ENCODE data around the gene ACTG2.
"Not testable (repeated sequence)": the region's sequence is repeated elsewhere in the genome, so short reads cannot be mapped to it uniquely, and the experiment has no call there.

ACTG2 gene

GRCh38 chr2:73893764-73894474, 1.1 kb downstream of the ACTG2 start:
- no peak for DNase-seq (ENCODE audit: low read depth)

DNA sequence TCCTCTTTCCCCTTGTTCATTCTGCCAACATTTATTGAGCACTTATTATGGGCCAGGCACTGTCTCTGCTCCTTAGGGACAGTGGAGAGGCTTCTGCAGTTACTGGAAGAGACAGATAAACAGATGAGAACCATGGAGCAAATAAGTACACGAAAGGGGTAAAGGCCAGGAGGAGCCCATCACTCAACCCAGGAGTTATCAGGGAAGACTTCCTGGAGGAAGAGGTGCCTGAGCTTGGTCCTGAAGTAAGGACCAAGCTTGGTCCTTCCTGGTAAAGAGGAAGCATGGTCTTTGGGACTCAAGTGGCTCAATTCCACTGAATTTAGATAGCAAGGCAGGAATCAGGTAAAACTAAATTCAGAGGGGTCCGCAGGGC, 1.7 kb downstream of the ACTG2 start:
- DNase-seq (ENCODE audit: low read depth) = no peak

GRCh38 chr2:73894877-73895276, 2.1 kb downstream of the ACTG2 start:
- DNase-seq (ENCODE audit: low read depth) = no peak

DNA sequence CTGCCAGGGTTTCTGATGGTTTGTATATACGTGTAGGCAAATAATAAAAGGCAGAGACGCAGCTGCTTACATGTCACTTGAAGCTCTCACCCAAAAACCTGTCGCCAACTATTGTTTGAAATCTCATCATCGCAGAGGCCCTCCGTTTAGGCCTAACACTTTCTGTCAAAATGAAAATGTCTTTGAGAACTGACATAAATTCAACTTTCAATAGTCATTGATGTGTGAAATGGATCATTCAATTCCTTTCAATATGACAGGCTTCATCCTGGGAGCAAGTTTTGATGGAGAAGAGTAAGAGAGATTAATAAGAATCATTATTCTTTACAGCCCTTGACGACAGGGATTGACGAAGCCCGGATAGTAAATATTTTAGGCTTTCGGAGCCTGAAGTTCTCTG, 2.7 kb downstream of the ACTG2 start:
- no peak for DNase-seq (ENCODE audit: low read depth)

DNA sequence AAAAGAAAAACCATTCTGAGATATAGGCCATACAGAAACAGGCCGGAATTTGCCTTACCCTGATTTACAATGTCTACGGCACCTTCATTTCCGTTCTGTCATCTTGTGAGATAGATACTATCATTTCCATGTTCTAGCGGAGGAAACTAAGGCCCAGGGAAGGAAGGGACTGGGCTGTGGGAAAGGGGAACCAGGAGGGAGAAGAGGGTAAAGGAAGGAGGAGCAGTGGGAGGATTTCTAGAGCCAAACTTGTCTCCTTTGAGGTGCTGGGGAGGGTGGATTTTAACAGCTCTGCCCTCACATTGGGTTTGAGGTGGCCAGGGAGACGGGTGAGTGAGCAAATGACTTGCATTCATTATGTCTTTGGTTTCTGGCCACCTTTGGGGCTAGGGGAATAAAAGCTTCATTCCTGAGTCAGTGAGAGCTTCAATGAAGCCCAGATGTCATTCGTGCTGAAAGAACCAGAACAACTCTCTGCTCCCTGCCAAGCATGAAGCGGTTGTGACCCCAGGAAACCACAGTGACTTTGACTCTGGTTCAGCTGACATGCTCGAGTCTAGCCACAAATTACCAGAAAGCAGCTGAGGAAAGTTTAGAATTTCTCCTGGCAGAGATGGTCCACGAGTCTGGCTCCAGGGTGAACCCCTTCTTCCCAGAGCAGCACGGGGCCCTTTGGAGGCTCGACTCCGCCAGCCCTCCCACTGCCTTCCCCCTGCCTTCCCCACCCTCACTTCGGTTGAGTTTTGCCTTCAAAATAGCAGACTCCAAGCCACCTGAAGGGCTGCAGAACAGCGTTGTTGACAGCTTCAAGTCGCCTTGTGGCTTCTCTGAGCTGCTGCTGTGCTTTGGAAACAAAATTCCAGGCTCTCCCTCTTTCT, 3.8 kb downstream of the ACTG2 start:
- peak; percentile 87 for DNase-seq (ENCODE audit: low read depth)

- no peak for DNase-seq (ENCODE audit: low read depth)
These were observed 4.4 kb downstream of the ACTG2 start for GRCh38 chr2:73897240-73897583.

GRCh38 chr2:73897934-73898333, 5.1 kb downstream of the ACTG2 start:
- no peak for DNase-seq (ENCODE audit: low read depth)

- no peak for DNase-seq (ENCODE audit: low read depth)
These were observed 7.1 kb downstream of the ACTG2 start for GRCh38 chr2:73899801-73900336.

- no peak for DNase-seq (ENCODE audit: low read depth)
These were observed 8.3 kb downstream of the ACTG2 start for GRCh38 chr2:73901143-73901542.

- DNase-seq (ENCODE audit: low read depth) = no peak
These were observed 9.5 kb downstream of the ACTG2 start for GRCh38 chr2:73902284-73902683.

DNA sequence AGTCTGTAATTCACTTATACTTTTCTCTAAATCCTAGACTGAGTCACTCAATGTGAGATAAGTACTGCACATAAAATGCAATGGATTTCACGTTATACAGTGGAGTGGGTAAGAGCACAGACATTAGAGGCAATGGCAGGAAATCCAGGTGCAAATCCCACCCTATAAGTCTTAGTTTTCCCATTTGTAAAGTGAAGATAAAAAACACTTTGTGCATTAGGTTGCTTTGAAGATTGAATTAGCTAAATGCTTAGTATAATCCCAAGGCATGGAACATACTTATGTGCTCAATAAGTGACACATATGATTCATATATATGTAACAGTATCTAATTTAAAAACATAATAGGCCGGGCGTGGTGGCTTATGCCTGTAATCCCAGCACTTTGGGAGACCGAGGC, 10.5 kb downstream of the ACTG2 start:
- no peak for DNase-seq (ENCODE audit: low read depth)

- not testable (repeated sequence) for DNase-seq (ENCODE audit: low read depth)
These were observed 11.3 kb downstream of the ACTG2 start for GRCh38 chr2:73903949-73904613.

- DNase-seq (ENCODE audit: low read depth) = no peak
These were observed 12.1 kb downstream of the ACTG2 start for GRCh38 chr2:73904952-73905351.

- no peak for DNase-seq (ENCODE audit: low read depth)
These were observed 14.2 kb downstream of the ACTG2 start for GRCh38 chr2:73906847-73907505.

DNA sequence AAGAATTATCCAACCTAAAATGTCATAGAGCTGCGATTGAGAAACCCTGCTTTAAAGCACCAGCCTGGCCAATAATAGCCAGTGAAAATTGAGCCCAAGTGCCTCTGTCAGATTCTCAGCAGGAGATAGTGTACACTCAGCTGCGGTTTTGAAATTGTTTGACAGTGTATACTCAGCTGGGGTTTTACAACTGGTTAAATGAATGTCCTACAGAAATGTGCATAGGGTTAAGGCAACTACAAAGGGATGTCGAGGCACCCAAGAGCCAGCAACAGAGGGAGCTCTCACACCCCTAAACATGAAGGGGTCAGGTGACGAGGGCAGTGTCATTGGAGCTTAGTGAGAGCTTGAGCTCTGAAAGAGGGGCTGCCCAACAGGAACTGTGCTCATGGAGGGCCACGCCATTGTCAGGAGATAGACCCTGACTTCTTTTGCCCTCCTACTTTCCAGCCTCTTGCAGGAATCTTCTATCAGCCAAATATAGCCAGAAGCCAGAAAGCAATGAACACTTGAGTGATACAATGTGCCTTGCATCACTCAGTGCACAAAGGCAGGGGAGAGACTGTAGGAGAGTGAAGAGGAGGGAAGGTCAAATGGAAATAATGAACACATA, 15.1 kb downstream of the ACTG2 start:
- DNase-seq (ENCODE audit: low read depth) = peak; percentile 12

GRCh38 chr2:73908689-73909652, 16.2 kb downstream of the ACTG2 start:
- no peak for DNase-seq (ENCODE audit: low read depth)

GRCh38 chr2:73910873-73911547, 18.2 kb downstream of the ACTG2 start:
- DNase-seq (ENCODE audit: low read depth) = no peak

- DNase-seq (ENCODE audit: low read depth) = no peak
These were observed 18.9 kb downstream of the ACTG2 start for GRCh38 chr2:73911548-73912208.

GRCh38 chr2:73913414-73914054, 20.7 kb downstream of the ACTG2 start:
- no peak for DNase-seq (ENCODE audit: low read depth)
